ENCODE data around the gene MCC.

The MCC gene

DNA sequence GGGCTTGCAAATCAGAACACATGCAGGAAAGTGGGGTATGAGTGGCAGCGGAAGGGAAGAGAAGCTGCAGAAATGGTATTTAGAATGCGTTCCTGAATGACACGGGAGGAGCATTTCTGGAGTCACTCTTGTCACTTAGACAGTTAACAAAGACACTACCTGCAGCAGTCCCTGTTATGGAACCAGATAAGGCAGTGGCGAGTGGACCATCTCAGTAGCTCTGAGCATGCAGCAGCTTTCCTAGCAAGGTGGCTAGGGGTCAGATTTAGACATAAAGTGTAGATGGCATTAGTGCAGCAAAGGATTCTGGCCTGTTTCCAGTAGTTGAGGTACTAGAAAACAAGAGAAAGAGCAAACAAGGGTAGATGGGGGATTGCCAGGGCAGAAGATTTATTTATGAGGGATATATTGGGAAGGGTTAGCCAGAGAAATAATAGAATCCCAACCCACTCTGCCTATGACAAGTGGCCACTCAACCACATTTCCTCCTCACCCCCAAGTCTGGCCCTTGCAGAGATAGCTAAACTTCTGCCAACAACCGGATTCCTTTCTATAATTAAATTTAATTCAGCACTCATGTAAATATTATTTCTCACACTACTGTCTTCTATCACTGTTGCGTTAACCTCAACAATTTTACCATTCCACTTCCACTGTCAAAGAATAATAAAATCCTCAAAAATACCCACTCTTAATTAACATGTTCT lies 310.0 kb downstream of the MCC start:
- no peak for TF ChIP-seq CTCF (conservative IDR thresholded peaks at IDR 0.05; ENCODE audit: control insufficient read depth, insufficient read depth, low read depth, low read length)
- DNase-seq (ENCODE audit: low read depth), result no peak

GRCh38 chr5:113177225-113177624 lies 311.0 kb downstream of the MCC start:
- TF ChIP-seq CTCF (conservative IDR thresholded peaks at IDR 0.05; ENCODE audit: control insufficient read depth, insufficient read depth, low read depth, low read length), result no peak

More for the DNA sequence above, 310.0 kb downstream of the MCC start:
- no peak overlapping the region for H3K4me3 ChIP-seq (ENCODE audit: control insufficient read depth, low read depth, low read length)

GRCh38 chr5:113176734-113177133 lies 311.5 kb downstream of the MCC start:
- H3K4me3 ChIP-seq (ENCODE audit: control insufficient read depth, low read depth, low read length), result no peak overlapping the region
- DNase-seq (ENCODE audit: low read depth), result no peak
- no peak for TF ChIP-seq CTCF (conservative IDR thresholded peaks at IDR 0.05; ENCODE audit: control insufficient read depth, insufficient read depth, low read depth, low read length)

More at GRCh38 chr5:113177225-113177624, 311.0 kb downstream of the MCC start:
- H3K4me3 ChIP-seq (ENCODE audit: control insufficient read depth, low read depth, low read length), result no peak overlapping the region
- no peak for DNase-seq (ENCODE audit: low read depth)

DNA sequence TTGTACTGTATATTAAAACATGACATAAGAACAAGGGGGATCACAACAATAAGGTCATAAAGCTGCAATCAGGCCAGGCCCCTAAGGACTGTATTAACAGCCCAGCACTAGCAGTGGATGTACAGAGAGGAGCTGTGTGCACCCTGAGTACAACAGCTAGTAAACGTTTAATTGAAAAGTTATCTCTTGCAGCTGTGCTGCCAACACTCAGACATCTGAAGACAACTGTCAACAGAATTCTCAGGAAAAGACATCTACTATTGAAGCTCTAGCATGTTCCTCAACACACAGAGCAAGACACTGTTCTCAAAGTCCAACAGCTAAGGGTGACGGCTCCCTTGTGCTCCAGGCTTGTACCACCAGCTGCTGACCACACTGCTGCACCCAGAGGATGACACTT lies 312.1 kb downstream of the MCC start:
- no peak for TF ChIP-seq CTCF (conservative IDR thresholded peaks at IDR 0.05; ENCODE audit: control insufficient read depth, insufficient read depth, low read depth, low read length)
- H3K4me3 ChIP-seq (ENCODE audit: control insufficient read depth, low read depth, low read length), result no peak overlapping the region
- DNase-seq (ENCODE audit: low read depth), result no peak

- H3K4me3 ChIP-seq (ENCODE audit: control insufficient read depth, low read depth, low read length), result no peak overlapping the region
- DNase-seq (ENCODE audit: low read depth), result no peak
- TF ChIP-seq CTCF (conservative IDR thresholded peaks at IDR 0.05; ENCODE audit: control insufficient read depth, insufficient read depth, low read depth, low read length), result no peak
Observed at GRCh38 chr5:113172231-113172826, 315.9 kb downstream of the MCC start.

DNA sequence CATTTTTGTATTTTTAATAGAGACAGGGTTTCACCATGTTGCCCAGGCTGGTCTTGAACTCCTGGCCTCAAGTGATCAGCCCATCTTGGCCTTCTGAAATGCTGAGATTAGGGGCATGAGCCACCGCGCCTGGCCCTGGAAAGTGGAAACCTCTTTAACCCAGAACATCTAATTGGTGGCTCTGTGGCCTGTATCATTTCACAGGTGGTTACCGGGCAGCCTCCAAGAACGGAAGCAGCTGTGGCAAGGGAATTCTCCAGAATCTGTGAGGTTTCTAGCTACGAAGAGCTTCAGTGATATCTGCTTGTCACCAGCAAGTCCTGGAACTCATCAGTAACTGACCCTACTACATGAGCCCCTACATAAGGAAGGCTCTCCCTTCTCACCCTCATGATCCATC lies 316.7 kb downstream of the MCC start:
- no peak for TF ChIP-seq CTCF (conservative IDR thresholded peaks at IDR 0.05; ENCODE audit: control insufficient read depth, insufficient read depth, low read depth, low read length)
- no peak for DNase-seq (ENCODE audit: low read depth)
- no peak overlapping the region for H3K4me3 ChIP-seq (ENCODE audit: control insufficient read depth, low read depth, low read length)
